Stimulated activated CD8-positive, alpha-beta memory T cell treated with anti-CD3 and anti-CD28 coated beads, Interleukin-7, amount 100 ng/mL, for 48 hours (primary cell): Measurements from ENCODE around the gene RABGAP1.

Source experiments
- DNase-seq, 2 donors: peaks; one replicate each; pipeline ENCODE4 v3.0.0-alpha.2; 2020; ENCODE audit warnings: low read depth in 1 of 2; ENCODE audit errors: extremely low read depth in 1 of 2

The RABGAP1 gene

GRCh38 chr9:123044586-123044985 lies 103.8 kb downstream of the RABGAP1 start:
- no peak for DNase-seq

- no peak for DNase-seq
These were observed 105.8 kb downstream of the RABGAP1 start for GRCh38 chr9:123046406-123047195.

- DNase-seq, result no peak
These were observed 107.9 kb downstream of the RABGAP1 start for GRCh38 chr9:123048748-123049147.

GRCh38 chr9:123049589-123050222 lies 108.9 kb downstream of the RABGAP1 start:
- no peak for DNase-seq

- no peak for DNase-seq
These were observed 112.2 kb downstream of the RABGAP1 start for GRCh38 chr9:123053046-123053445.

GRCh38 chr9:123053711-123054110 lies 112.9 kb downstream of the RABGAP1 start:
- DNase-seq, result no peak

- no peak for DNase-seq
These were observed 118.0 kb downstream of the RABGAP1 start for GRCh38 chr9:123058834-123059233.

GRCh38 chr9:123059472-123060220 lies 118.8 kb downstream of the RABGAP1 start:
- no peak for DNase-seq

- no peak for DNase-seq
These were observed 120.4 kb downstream of the RABGAP1 start for GRCh38 chr9:123061216-123061615.

- DNase-seq, result no peak
These were observed 121.7 kb downstream of the RABGAP1 start for GRCh38 chr9:123062351-123063176.

- no peak for DNase-seq
These were observed 122.4 kb downstream of the RABGAP1 start for GRCh38 chr9:123063177-123063598.

GRCh38 chr9:123063896-123064295 lies 123.1 kb downstream of the RABGAP1 start:
- no peak for DNase-seq

- no peak for DNase-seq
These were observed 123.9 kb downstream of the RABGAP1 start for GRCh38 chr9:123064716-123065115.

- DNase-seq, result no peak
These were observed 124.4 kb downstream of the RABGAP1 start for GRCh38 chr9:123065196-123065595.

GRCh38 chr9:123067136-123067535 lies 126.3 kb downstream of the RABGAP1 start:
- no peak for DNase-seq

GRCh38 chr9:123069010-123069481 lies 128.2 kb downstream of the RABGAP1 start:
- no peak for DNase-seq

- no peak for DNase-seq
These were observed 129.4 kb downstream of the RABGAP1 start for GRCh38 chr9:123070198-123070597.

GRCh38 chr9:123072407-123072995 lies 131.7 kb downstream of the RABGAP1 start:
- no peak for DNase-seq

GRCh38 chr9:123073441-123073840 lies 132.6 kb downstream of the RABGAP1 start:
- no peak for DNase-seq

- no peak for DNase-seq
These were observed 133.2 kb downstream of the RABGAP1 start for GRCh38 chr9:123073991-123074422.
